GM23338 (cell line): ENCODE results near the gene MED20. TPM values are rescaled to one million over a fixed set of nuclear protein-coding genes. Genes with fewer than 3 reads are reported as not detected.

Experiments
- ATAC-seq: fragments of 200-7000 bp; cut with Tn5 transposase; 3 replicates; pipeline ENCODE4 v1.9.1; 2020
- DNase-seq: peaks from one replicate; pipeline ENCODE4 v3.0.0-alpha.2; 2015; ENCODE audit warnings: low spot score
- H2AFZ ChIP-seq: fragments of 200-600 bp; sonication (generic); 2 replicates; pipeline ENCODE4 v1.8.0; 2016; ENCODE audit warnings: antibody characterized with exemption, mild to moderate bottlenecking, moderate library complexity
- H3F3A ChIP-seq: fragments of 200-600 bp; sonication (generic); replicated peaks from 2 replicates; pipeline ENCODE4 v1.8.0; 2017; ENCODE audit warnings: antibody characterized with exemption, mixed run types, low read depth
- H3K27ac ChIP-seq: fragments of 200-600 bp; sonication (generic); 2 replicates; pipeline ENCODE4 v1.6.1; 2016; ENCODE audit warnings: low read depth
- H3K27me3 ChIP-seq: fragments of 200-600 bp; sonication (generic); 2 replicates; pipeline ENCODE4 v1.8.0; 2016; ENCODE audit warnings: mild to moderate bottlenecking, mixed run types, moderate library complexity; ENCODE audit not compliant: insufficient read depth
- H3K36me3 ChIP-seq: fragments of 200-600 bp; sonication (generic); 2 replicates; pipeline ENCODE4 v1.8.0; 2016; ENCODE audit warnings: mild to moderate bottlenecking; ENCODE audit not compliant: insufficient read depth
- H3K4me1 ChIP-seq: fragments of 200-600 bp; sonication (generic); 2 replicates; pipeline ENCODE4 v1.8.0; 2016; ENCODE audit warnings: mild to moderate bottlenecking, moderate library complexity; ENCODE audit not compliant: insufficient read depth
- H3K4me2 ChIP-seq: fragments of 200-600 bp; sonication (generic); 2 replicates; pipeline ENCODE4 v1.7.1; 2017; ENCODE audit warnings: mixed run types
- H3K4me3 ChIP-seq: fragments of 200-600 bp; sonication (generic); 2 replicates; pipeline ENCODE4 v1.6.1; 2016; ENCODE audit warnings: mixed run types
- H3K79me2 ChIP-seq: fragments of 200-600 bp; sonication (generic); replicated peaks from 2 replicates; pipeline ENCODE4 v1.8.0; 2017; ENCODE audit warnings: mild to moderate bottlenecking; ENCODE audit not compliant: insufficient read depth
- H3K9me2 ChIP-seq: fragments of 200-600 bp; sonication (generic); 2 replicates; pipeline ENCODE4 v1.8.0; 2017; ENCODE audit not compliant: insufficient read depth
- H4K20me1 ChIP-seq: fragments of 200-600 bp; sonication (generic); replicated peaks from 2 replicates; pipeline ENCODE4 v1.8.0; 2017; ENCODE audit warnings: mild to moderate bottlenecking; ENCODE audit not compliant: insufficient read depth
- H3K27ac Mint-ChIP-seq: 2 replicates; pipeline ENCODE4 v1.8.0; 2020; ENCODE audit warnings: inconsistent platforms, mild to moderate bottlenecking, moderate library complexity, mixed read lengths
- H3K27me3 Mint-ChIP-seq: 3 replicates; pipeline ENCODE4 v1.8.0; 2022; ENCODE audit warnings: low read depth, mild to moderate bottlenecking, moderate library complexity, mixed read lengths, inconsistent platforms; ENCODE audit not compliant: insufficient read depth, poor library complexity
- H3K36me3 Mint-ChIP-seq: 3 replicates; pipeline ENCODE4 v1.8.0; 2021; ENCODE audit warnings: low read depth, mild to moderate bottlenecking, inconsistent platforms, moderate library complexity, mixed read lengths
- H3K4me1 Mint-ChIP-seq: 3 replicates; pipeline ENCODE4 v1.8.0; 2020; ENCODE audit warnings: mild to moderate bottlenecking, inconsistent platforms, mixed read lengths
- H3K4me3 Mint-ChIP-seq: 3 replicates; pipeline ENCODE4 v1.8.0; 2021; ENCODE audit warnings: moderate library complexity, mild to moderate bottlenecking, inconsistent platforms, mixed read lengths
- H3K9me3 Mint-ChIP-seq: 3 replicates; pipeline ENCODE4 v1.8.0; 2020; ENCODE audit warnings: moderate library complexity, mild to moderate bottlenecking, inconsistent platforms, mixed read lengths
- CREB1 ChIP-seq: fragments of 250-450 bp; sonication (Bioruptor Pico); IDR thresholded peaks from 2 replicates; pipeline ENCODE4 v1.5.0; 2020; ENCODE audit warnings: low read depth, mild to moderate bottlenecking, moderate library complexity
- ETS1 ChIP-seq: IDR thresholded peaks from 2 replicates; pipeline ENCODE4 v1.6.1; 2016; ENCODE audit warnings: antibody characterized with exemption
- EZH2 ChIP-seq: fragments of 200-600 bp; sonication (generic); IDR thresholded peaks from one replicate; pipeline ENCODE4 v1.8.0; 2017; ENCODE audit warnings: antibody characterized with exemption, mild to moderate bottlenecking, low read depth; ENCODE audit not compliant: unreplicated experiment
- EZH2phosphoT487 ChIP-seq: fragments of 200-600 bp; sonication (generic); IDR thresholded peaks from one replicate; pipeline ENCODE4 v1.8.1; 2018; ENCODE audit warnings: antibody characterized with exemption; ENCODE audit not compliant: unreplicated experiment
- JUNB ChIP-seq: IDR thresholded peaks from one replicate; pipeline ENCODE4 v1.6.1; 2016; ENCODE audit warnings: antibody characterized with exemption; ENCODE audit not compliant: unreplicated experiment
- NANOG ChIP-seq: IDR thresholded peaks from 2 replicates; pipeline ENCODE4 v1.6.1; 2016; ENCODE audit warnings: antibody characterized with exemption, borderline replicate concordance
- POLR2AphosphoS5 ChIP-seq: IDR thresholded peaks from 2 replicates; pipeline ENCODE4 v1.6.1; 2016; ENCODE audit warnings: antibody characterized with exemption, low read depth
- STAT1 ChIP-seq: IDR thresholded peaks from one replicate; pipeline ENCODE4 v1.6.1; 2016; ENCODE audit warnings: antibody characterized with exemption; ENCODE audit not compliant: unreplicated experiment
- ZNF114 ChIP-seq: fragments of 250-450 bp; sonication (Bioruptor Pico); IDR thresholded peaks from 2 replicates; pipeline ENCODE4 v1.5.0; 2020; ENCODE audit warnings: mild to moderate bottlenecking, moderate library complexity
- ZNF331 ChIP-seq: fragments of 250-450 bp; sonication (Bioruptor Pico); IDR thresholded peaks from 2 replicates; pipeline ENCODE4 v1.5.0; 2020; ENCODE audit warnings: low read depth, mild to moderate bottlenecking, moderate library complexity
- polyA plus RNA-seq: library from polyadenylated mRNA; unstranded; fragments of >200 nt; fragmentation: Nextera tagmentation; extraction: Ambion mirVana; gene quantifications from 2 replicates; pipeline ENCODE4 v1.2.1, GENCODE V29; 2016
- total RNA-seq: library from RNA; depleted of rRNA; stranded (reverse); fragments of >200 nt; shearing (Covaris generic); gene quantifications from 2 replicates; pipeline ENCODE4 v1.2.3, GENCODE V29; 2014
- TF ChIP-seq, protein P1 (sequence below), 2 experiments: fragments of 200-600 bp in 1 of 2; sonication (generic) in 1 of 2; conservative IDR thresholded peaks; 2 replicates each; pipeline versions ENCODE4 v1.5.1 to v1.6.1; 2016 to 2017; ENCODE audit warnings: antibody characterized with exemption in 2 of 2, low read depth in 2 of 2, mild to moderate bottlenecking in 2 of 2, moderate library complexity in 1 of 2
- TF ChIP-seq, protein P2 (sequence below): IDR thresholded peaks from one replicate; pipeline ENCODE4 v1.6.1; 2018; ENCODE audit warnings: antibody characterized with exemption; ENCODE audit not compliant: unreplicated experiment
- TF ChIP-seq, protein P3 (sequence below): fragments of 250-450 bp; sonication (Bioruptor Pico); IDR thresholded peaks from 2 replicates; pipeline ENCODE4 v1.5.0; 2020; ENCODE audit warnings: mild to moderate bottlenecking, moderate library complexity

Gene MED20
- total and polyA plus RNA-seq, 2 experiments from 2014 or later = 20.1 to 39.3 TPM

GRCh38 chr6:41914343-41914742 lies 6.6 kb downstream of the MED20 start:
- Histone ChIP-seq H3K79me2 (peaks cover 39% of the 10 kb centered on the region), H3K4me1 (no peaks in the 10 kb centered on the region), H3K27ac (no peak overlapping the region), H2AFZ (no peak overlapping the region), H3K27me3 (no peaks in the 10 kb centered on the region), H3K36me3 (peaks cover 5% of the 10 kb centered on the region; the same call in 1 of the 2 replicates), H3K4me3 (no peak overlapping the region), H4K20me1 (peaks cover under 1% of the 10 kb centered on the region; the same call in 1 of the 2 replicates), H3F3A (no peaks in the 10 kb centered on the region), H3K4me2 (no peak overlapping the region), H3K9me2 (no peaks in the 10 kb centered on the region)
- Mint-ChIP-seq H3K4me1 (no peaks in the 10 kb centered on the region), H3K27ac (no peak overlapping the region), H3K27me3 (no peaks in the 10 kb centered on the region), H3K4me3 (no peak overlapping the region), H3K9me3 (no peaks in the 10 kb centered on the region), H3K36me3 (peaks cover 25% of the 10 kb centered on the region)
- DNase-seq (no peak), ATAC-seq (no peak)
- TF ChIP-seq NANOG = no peak
- no peak for TF ChIP-seq CREB1
- TF ChIP-seq STAT1 = no peak
- TF ChIP-seq EZH2phosphoT487 = no peak
- TF ChIP-seq, protein P1, sequence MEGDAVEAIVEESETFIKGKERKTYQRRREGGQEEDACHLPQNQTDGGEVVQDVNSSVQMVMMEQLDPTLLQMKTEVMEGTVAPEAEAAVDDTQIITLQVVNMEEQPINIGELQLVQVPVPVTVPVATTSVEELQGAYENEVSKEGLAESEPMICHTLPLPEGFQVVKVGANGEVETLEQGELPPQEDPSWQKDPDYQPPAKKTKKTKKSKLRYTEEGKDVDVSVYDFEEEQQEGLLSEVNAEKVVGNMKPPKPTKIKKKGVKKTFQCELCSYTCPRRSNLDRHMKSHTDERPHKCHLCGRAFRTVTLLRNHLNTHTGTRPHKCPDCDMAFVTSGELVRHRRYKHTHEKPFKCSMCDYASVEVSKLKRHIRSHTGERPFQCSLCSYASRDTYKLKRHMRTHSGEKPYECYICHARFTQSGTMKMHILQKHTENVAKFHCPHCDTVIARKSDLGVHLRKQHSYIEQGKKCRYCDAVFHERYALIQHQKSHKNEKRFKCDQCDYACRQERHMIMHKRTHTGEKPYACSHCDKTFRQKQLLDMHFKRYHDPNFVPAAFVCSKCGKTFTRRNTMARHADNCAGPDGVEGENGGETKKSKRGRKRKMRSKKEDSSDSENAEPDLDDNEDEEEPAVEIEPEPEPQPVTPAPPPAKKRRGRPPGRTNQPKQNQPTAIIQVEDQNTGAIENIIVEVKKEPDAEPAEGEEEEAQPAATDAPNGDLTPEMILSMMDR (conservative IDR thresholded peaks at IDR 0.05; ENCODE audit: low read depth in 2 of 2) = no peak
- no peak for TF ChIP-seq ETS1
- TF ChIP-seq JUNB = no peak
- TF ChIP-seq, protein P2, sequence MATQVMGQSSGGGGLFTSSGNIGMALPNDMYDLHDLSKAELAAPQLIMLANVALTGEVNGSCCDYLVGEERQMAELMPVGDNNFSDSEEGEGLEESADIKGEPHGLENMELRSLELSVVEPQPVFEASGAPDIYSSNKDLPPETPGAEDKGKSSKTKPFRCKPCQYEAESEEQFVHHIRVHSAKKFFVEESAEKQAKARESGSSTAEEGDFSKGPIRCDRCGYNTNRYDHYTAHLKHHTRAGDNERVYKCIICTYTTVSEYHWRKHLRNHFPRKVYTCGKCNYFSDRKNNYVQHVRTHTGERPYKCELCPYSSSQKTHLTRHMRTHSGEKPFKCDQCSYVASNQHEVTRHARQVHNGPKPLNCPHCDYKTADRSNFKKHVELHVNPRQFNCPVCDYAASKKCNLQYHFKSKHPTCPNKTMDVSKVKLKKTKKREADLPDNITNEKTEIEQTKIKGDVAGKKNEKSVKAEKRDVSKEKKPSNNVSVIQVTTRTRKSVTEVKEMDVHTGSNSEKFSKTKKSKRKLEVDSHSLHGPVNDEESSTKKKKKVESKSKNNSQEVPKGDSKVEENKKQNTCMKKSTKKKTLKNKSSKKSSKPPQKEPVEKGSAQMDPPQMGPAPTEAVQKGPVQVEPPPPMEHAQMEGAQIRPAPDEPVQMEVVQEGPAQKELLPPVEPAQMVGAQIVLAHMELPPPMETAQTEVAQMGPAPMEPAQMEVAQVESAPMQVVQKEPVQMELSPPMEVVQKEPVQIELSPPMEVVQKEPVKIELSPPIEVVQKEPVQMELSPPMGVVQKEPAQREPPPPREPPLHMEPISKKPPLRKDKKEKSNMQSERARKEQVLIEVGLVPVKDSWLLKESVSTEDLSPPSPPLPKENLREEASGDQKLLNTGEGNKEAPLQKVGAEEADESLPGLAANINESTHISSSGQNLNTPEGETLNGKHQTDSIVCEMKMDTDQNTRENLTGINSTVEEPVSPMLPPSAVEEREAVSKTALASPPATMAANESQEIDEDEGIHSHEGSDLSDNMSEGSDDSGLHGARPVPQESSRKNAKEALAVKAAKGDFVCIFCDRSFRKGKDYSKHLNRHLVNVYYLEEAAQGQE = no peak
- TF ChIP-seq POLR2AphosphoS5 = no peak
- TF ChIP-seq, protein P3, sequence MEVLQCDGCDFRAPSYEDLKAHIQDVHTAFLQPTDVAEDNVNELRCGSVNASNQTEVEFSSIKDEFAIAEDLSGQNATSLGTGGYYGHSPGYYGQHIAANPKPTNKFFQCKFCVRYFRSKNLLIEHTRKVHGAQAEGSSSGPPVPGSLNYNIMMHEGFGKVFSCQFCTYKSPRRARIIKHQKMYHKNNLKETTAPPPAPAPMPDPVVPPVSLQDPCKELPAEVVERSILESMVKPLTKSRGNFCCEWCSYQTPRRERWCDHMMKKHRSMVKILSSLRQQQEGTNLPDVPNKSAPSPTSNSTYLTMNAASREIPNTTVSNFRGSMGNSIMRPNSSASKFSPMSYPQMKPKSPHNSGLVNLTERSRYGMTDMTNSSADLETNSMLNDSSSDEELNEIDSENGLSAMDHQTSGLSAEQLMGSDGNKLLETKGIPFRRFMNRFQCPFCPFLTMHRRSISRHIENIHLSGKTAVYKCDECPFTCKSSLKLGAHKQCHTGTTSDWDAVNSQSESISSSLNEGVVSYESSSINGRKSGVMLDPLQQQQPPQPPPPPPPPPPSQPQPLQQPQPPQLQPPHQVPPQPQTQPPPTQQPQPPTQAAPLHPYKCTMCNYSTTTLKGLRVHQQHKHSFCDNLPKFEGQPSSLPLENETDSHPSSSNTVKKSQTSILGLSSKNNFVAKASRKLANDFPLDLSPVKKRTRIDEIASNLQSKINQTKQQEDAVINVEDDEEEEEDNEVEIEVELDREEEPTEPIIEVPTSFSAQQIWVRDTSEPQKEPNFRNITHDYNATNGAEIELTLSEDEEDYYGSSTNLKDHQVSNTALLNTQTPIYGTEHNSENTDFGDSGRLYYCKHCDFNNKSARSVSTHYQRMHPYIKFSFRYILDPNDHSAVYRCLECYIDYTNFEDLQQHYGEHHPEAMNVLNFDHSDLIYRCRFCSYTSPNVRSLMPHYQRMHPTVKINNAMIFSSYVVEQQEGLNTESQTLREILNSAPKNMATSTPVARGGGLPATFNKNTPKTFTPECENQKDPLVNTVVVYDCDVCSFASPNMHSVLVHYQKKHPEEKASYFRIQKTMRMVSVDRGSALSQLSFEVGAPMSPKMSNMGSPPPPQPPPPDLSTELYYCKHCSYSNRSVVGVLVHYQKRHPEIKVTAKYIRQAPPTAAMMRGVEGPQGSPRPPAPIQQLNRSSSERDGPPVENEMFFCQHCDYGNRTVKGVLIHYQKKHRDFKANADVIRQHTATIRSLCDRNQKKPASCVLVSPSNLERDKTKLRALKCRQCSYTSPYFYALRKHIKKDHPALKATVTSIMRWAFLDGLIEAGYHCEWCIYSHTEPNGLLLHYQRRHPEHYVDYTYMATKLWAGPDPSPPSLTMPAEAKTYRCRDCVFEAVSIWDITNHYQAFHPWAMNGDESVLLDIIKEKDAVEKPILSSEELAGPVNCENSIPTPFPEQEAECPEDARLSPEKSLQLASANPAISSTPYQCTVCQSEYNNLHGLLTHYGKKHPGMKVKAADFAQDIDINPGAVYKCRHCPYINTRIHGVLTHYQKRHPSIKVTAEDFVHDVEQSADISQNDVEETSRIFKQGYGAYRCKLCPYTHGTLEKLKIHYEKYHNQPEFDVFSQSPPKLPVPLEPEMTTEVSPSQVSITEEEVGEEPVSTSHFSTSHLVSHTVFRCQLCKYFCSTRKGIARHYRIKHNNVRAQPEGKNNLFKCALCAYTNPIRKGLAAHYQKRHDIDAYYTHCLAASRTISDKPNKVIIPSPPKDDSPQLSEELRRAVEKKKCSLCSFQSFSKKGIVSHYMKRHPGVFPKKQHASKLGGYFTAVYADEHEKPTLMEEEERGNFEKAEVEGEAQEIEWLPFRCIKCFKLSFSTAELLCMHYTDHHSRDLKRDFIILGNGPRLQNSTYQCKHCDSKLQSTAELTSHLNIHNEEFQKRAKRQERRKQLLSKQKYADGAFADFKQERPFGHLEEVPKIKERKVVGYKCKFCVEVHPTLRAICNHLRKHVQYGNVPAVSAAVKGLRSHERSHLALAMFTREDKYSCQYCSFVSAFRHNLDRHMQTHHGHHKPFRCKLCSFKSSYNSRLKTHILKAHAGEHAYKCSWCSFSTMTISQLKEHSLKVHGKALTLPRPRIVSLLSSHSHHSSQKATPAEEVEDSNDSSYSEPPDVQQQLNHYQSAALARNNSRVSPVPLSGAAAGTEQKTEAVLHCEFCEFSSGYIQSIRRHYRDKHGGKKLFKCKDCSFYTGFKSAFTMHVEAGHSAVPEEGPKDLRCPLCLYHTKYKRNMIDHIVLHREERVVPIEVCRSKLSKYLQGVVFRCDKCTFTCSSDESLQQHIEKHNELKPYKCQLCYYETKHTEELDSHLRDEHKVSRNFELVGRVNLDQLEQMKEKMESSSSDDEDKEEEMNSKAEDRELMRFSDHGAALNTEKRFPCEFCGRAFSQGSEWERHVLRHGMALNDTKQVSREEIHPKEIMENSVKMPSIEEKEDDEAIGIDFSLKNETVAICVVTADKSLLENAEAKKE (CRISPR knock-in tag) = no peak
- no peak for TF ChIP-seq ZNF331 (CRISPR knock-in tag)
- no peak for TF ChIP-seq EZH2
- no peak for TF ChIP-seq ZNF114 (CRISPR knock-in tag)
